ENCODE measurements around the gene PRDM16.

The PRDM16 gene

GRCh38 chr1:3067301-3067670 is 1.7 kb upstream of the PRDM16 start:
- H4K20me1 ChIP-seq = peaks cover 70% of the 10 kb centered on the region
- no peak for TF ChIP-seq Cebpa-rat (IDR thresholded peaks at IDR 0.05)
- peaks cover 91% of the 10 kb centered on the region for H3K27me3 ChIP-seq
- H3K4me2 ChIP-seq = no peak overlapping the region
- no peak overlapping the region for H3K9ac ChIP-seq
- no peaks in the 10 kb centered on the region for H3K36me3 ChIP-seq
- H3K4me3 ChIP-seq = no peak overlapping the region
- H3K27ac ChIP-seq = no peak overlapping the region
- peaks cover 6% of the 10 kb centered on the region for H3K4me1 ChIP-seq
- H3K9me3 ChIP-seq = no peaks in the 10 kb centered on the region

DNA sequence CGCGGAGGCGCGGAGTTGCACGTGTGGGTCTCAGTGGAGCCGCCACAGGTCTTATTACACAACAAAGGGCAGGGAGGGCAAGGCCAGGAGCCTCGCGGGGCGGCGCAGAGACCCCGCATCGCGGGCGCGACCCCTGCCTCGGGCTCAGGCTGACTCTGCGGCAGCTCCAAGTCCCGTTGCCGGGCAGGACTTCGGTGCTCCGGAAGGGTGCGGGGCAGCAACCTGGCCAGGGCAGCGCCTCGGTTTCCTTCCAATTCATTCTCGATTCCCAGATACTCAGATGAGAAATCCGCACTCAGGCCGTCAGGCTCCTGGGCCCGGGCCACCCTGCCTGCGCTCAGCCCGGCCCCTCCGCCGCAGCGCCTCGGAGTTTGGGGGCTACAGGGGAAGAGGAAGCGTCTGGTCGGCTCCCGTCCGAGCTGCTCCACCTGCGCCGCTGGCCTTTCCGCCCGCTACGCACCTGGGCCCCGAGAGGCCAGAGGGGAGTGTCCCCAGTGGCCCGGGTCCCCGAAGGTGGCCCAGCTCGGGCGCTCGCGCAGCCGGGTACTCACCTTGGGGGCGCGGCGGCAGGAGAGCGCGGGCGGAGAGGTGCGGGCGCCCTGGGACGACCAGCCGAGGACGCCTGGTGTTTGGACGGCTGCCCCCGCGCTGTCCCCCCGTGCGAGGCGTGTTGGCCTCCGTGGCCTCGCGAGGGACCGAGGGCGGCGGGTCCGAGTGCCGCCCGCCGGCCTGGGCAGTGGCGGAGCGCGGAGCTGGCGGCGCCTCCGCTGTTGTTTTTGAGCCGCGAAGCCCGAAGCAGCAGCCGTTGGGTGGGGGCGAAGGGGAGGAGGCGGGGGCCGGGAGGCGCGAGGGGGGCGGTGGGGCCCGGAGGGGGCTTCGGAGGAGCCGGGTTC is 1.1 kb upstream of the PRDM16 start:
- Histone ChIP-seq H3K9ac (no peak overlapping the region), H3K4me2 (no peak overlapping the region), H3K36me3 (no peaks in the 10 kb centered on the region), H3K27me3 (peaks cover 97% of the 10 kb centered on the region), H3K27ac (no peak overlapping the region), H3K4me1 (peaks cover 6% of the 10 kb centered on the region), H3K4me3 (no peak overlapping the region), H4K20me1 (peaks cover 76% of the 10 kb centered on the region), H3K9me3 (no peaks in the 10 kb centered on the region)
- no peak for TF ChIP-seq Cebpa-rat (IDR thresholded peaks at IDR 0.05)

DNA sequence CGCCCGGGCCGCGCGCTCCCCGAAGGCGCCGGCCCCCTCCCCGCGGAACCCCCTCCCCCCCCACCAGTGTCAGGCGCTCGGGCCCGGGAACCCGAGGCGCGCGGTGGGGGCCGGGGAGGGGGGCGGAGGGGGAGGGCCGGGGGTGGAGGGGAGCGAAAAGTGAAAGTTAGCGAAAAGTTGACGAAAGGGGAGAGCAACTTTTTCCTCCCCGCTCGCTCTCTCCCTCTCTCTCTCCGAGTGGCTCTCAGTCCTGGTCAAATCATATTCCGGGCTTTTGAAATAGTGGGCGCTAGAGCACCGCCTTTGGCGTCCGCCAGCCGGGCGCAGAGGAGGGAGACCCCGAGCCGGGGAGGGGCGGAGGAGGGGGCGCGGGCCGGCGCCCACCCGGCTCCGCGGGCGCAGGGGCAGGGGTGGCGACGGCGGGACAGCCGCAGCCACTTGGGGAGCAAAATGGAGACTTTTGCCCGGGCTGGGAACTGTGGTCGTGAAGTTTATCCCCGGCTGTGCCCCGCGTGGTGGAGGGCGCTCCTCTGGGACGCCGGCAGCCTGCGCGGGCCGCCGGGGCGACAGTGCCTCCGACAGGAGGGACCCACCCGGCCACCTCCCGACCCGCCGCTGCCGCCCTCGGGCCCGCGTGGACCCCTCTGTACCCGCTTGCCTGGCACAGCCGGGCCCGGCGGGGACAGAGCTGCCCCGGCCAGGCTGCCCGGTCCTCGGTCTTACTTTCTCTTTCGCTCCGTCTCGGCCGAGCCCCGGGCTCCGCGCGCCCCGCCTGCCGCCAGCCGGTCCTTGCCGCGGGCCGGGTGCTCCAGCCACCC is 697 bp downstream of the PRDM16 start:
- TF ChIP-seq Cebpa-rat (IDR thresholded peaks at IDR 0.05) = no peak
- H3K27me3 ChIP-seq = peaks cover 99% of the 10 kb centered on the region
- H3K4me3 ChIP-seq = peak overlapping the region; percentile 77
- peaks cover 83% of the 10 kb centered on the region for H4K20me1 ChIP-seq
- no peaks in the 10 kb centered on the region for H3K36me3 ChIP-seq
- H3K9ac ChIP-seq = peak overlapping the region; percentile 38; the same call in 1 of the 2 replicates
- H3K4me1 ChIP-seq = peaks cover 6% of the 10 kb centered on the region
- H3K4me2 ChIP-seq = peak overlapping the region; percentile 97
- no peak overlapping the region for H3K27ac ChIP-seq
- no peaks in the 10 kb centered on the region for H3K9me3 ChIP-seq

GRCh38 chr1:3070309-3070643 is 1.3 kb downstream of the PRDM16 start:
- Histone ChIP-seq H3K27me3 (peaks cover 99% of the 10 kb centered on the region), H3K36me3 (no peaks in the 10 kb centered on the region), H3K4me1 (peaks cover 6% of the 10 kb centered on the region), H3K4me3 (peak overlapping the region; percentile 77), H3K9me3 (no peaks in the 10 kb centered on the region), H3K27ac (no peak overlapping the region), H3K4me2 (peak overlapping the region; percentile 97), H3K9ac (peak overlapping the region; percentile 38; the same call in 1 of the 2 replicates), H4K20me1 (peaks cover 88% of the 10 kb centered on the region)
- no peak for TF ChIP-seq Cebpa-rat (IDR thresholded peaks at IDR 0.05)

GRCh38 chr1:3070644-3071564 is 1.9 kb downstream of the PRDM16 start:
- H3K9me3 ChIP-seq = no peaks in the 10 kb centered on the region
- H3K4me2 ChIP-seq = peak overlapping the region; percentile 97; the same call in 1 of the 2 replicates
- H3K9ac ChIP-seq = no peak overlapping the region
- no peak overlapping the region for H3K4me3 ChIP-seq
- peaks cover 89% of the 10 kb centered on the region for H4K20me1 ChIP-seq
- peaks cover 99% of the 10 kb centered on the region for H3K27me3 ChIP-seq
- H3K27ac ChIP-seq = no peak overlapping the region
- H3K4me1 ChIP-seq = peaks cover 6% of the 10 kb centered on the region
- TF ChIP-seq Cebpa-rat (IDR thresholded peaks at IDR 0.05) = no peak
- no peaks in the 10 kb centered on the region for H3K36me3 ChIP-seq

GRCh38 chr1:3071565-3072390 is 2.8 kb downstream of the PRDM16 start:
- Histone ChIP-seq H3K36me3 (no peaks in the 10 kb centered on the region), H3K4me1 (peaks cover 6% of the 10 kb centered on the region), H3K27me3 (peaks cover 99% of the 10 kb centered on the region), H3K4me2 (no peak overlapping the region), H3K9ac (no peak overlapping the region), H3K27ac (no peak overlapping the region), H4K20me1 (peaks cover 89% of the 10 kb centered on the region), H3K4me3 (no peak overlapping the region), H3K9me3 (no peaks in the 10 kb centered on the region)
- TF ChIP-seq Cebpa-rat (IDR thresholded peaks at IDR 0.05) = no peak

GRCh38 chr1:3072391-3073185 is 3.6 kb downstream of the PRDM16 start:
- H3K36me3 ChIP-seq = no peaks in the 10 kb centered on the region
- no peak overlapping the region for H3K27ac ChIP-seq
- H3K4me3 ChIP-seq = no peak overlapping the region
- H3K4me2 ChIP-seq = no peak overlapping the region
- TF ChIP-seq Cebpa-rat (IDR thresholded peaks at IDR 0.05) = no peak
- peaks cover 6% of the 10 kb centered on the region for H3K4me1 ChIP-seq
- H3K27me3 ChIP-seq = peaks cover 99% of the 10 kb centered on the region
- no peaks in the 10 kb centered on the region for H3K9me3 ChIP-seq
- no peak overlapping the region for H3K9ac ChIP-seq
- H4K20me1 ChIP-seq = peaks cover 89% of the 10 kb centered on the region

DNA sequence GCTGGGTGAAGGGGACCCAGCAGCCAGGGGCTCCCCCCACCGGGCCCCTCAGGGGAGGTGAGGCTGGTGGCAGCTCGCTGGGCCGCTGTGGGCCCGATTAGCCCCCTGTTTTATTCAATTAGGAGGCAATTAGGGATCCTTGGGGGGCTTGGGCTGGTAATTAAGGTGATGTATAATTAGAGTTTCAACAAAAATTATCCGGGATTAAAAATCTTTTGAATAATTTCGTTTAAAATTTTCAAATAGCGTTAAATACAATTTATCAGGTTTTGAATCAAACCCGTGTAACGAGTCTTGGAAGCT is 4.1 kb downstream of the PRDM16 start:
- Histone ChIP-seq H3K36me3 (no peaks in the 10 kb centered on the region), H3K9ac (no peak overlapping the region), H3K4me2 (no peak overlapping the region), H3K9me3 (no peaks in the 10 kb centered on the region), H3K4me1 (peaks cover 6% of the 10 kb centered on the region), H3K4me3 (no peak overlapping the region), H3K27me3 (peaks cover 99% of the 10 kb centered on the region), H4K20me1 (peaks cover 89% of the 10 kb centered on the region), H3K27ac (no peak overlapping the region)
- TF ChIP-seq Cebpa-rat (IDR thresholded peaks at IDR 0.05) = no peak

Data from BLaER1 (cell line).